ENCODE data around the gene DR1. TPM values are rescaled to one million over a fixed set of nuclear protein-coding genes. Genes with fewer than 3 reads are reported as not detected.

The DR1 gene
- total and polyA plus RNA-seq, 2 of the 13 experiments (the other 11 are each of a cell fraction or from before 2014, with no cell fraction given): 17.8 to 42.3 TPM

GRCh38 chr1:93345633-93346420 is at the start of gene DR1 (continued):
- 0 out of 2 replicates have a peak, but pooled peaks have one; percentile 38 for TF ChIP-seq ZNF660 (CRISPR knock-in tag; IDR thresholded peaks at IDR 0.05; ENCODE audit: borderline replicate concordance, low read depth)
- TF ChIP-seq ZNF331 (CRISPR knock-in tag; IDR thresholded peaks at IDR 0.05): peak; percentile 94
- no peak for TF ChIP-seq ZNF646 (CRISPR knock-in tag; IDR thresholded peaks at IDR 0.05)
- peak; percentile 78; the same call in 1 of the 2 replicates for TF ChIP-seq MZF1 (CRISPR knock-in tag; IDR thresholded peaks at IDR 0.05; ENCODE audit: borderline replicate concordance)
- peak; percentile 53 for TF ChIP-seq CEBPG (CRISPR knock-in tag; IDR thresholded peaks at IDR 0.05)
- no peak for TF ChIP-seq ZSCAN30 (CRISPR knock-in tag; IDR thresholded peaks at IDR 0.05)
- TF ChIP-seq ZNF12 (CRISPR knock-in tag; IDR thresholded peaks at IDR 0.05): peak; percentile 68
- TF ChIP-seq ZC3H13 (CRISPR knock-in tag; IDR thresholded peaks at IDR 0.05): peak; percentile 95; the same call in 1 of the 2 replicates
- TF ChIP-seq SP4 (CRISPR knock-in tag; IDR thresholded peaks at IDR 0.05): peak; percentile 79; the same call in 1 of the 2 replicates
- TF ChIP-seq KDM1A (CRISPR knock-in tag; IDR thresholded peaks at IDR 0.05): 0 out of 2 replicates have a peak, but pooled peaks have one; percentile 29
- peak; percentile 64 for TF ChIP-seq NCOA2 (CRISPR knock-in tag; IDR thresholded peaks at IDR 0.05)
- TF ChIP-seq ZBTB38 (CRISPR knock-in tag; IDR thresholded peaks at IDR 0.05): peak; percentile 68; the same call in 1 of the 2 replicates
- TF ChIP-seq RXRA (CRISPR knock-in tag; IDR thresholded peaks at IDR 0.05): peak; percentile 87
- no peak for TF ChIP-seq TOE1 (CRISPR knock-in tag; IDR thresholded peaks at IDR 0.05)
- no peak for TF ChIP-seq SOX6 (IDR thresholded peaks at IDR 0.05)
- peak; percentile 84 for TF ChIP-seq SOX6 (CRISPR knock-in tag; IDR thresholded peaks at IDR 0.05)
- peak; percentile 66; the same call in 1 of the 2 replicates for TF ChIP-seq PITX1 (CRISPR knock-in tag; IDR thresholded peaks at IDR 0.05)
- TF ChIP-seq KDM4B (CRISPR knock-in tag; IDR thresholded peaks at IDR 0.05): peak; percentile 96; the same call in 1 of the 2 replicates
- peak; percentile 83; the same call in 1 of the 2 replicates for TF ChIP-seq MIXL1 (CRISPR knock-in tag; IDR thresholded peaks at IDR 0.05)
- peak; percentile 99 for TF ChIP-seq KMT2A (CRISPR knock-in tag; IDR thresholded peaks at IDR 0.05)
- peak; percentile 98 for TF ChIP-seq ZNF605 (CRISPR knock-in tag; IDR thresholded peaks at IDR 0.05)
- peak; percentile 67 for TF ChIP-seq ZSCAN9 (CRISPR knock-in tag; IDR thresholded peaks at IDR 0.05; ENCODE audit: borderline replicate concordance)
- peak; percentile 99 for TF ChIP-seq THAP7 (CRISPR knock-in tag; IDR thresholded peaks at IDR 0.05)
- TF ChIP-seq KMT2B (CRISPR knock-in tag; IDR thresholded peaks at IDR 0.05): peak; percentile 98
- TF ChIP-seq ZNF335 (CRISPR knock-in tag; IDR thresholded peaks at IDR 0.05): no peak; the same call in 1 of the 2 replicates
- TF ChIP-seq ISL2 (CRISPR knock-in tag; IDR thresholded peaks at IDR 0.05): no peak; the same call in none of the 2 replicates
- TF ChIP-seq NCOR1 (IDR thresholded peaks at IDR 0.05; ENCODE audit: borderline replicate concordance, low read length): no peak

Data from HepG2 (cell line).